K562 (cell line): ENCODE results near the gene GOLGA2. TPM values are rescaled to one million over a fixed set of nuclear protein-coding genes. Genes with fewer than 3 reads are reported as not detected.
"Not testable (repeated sequence)": the region's sequence is repeated elsewhere in the genome, so short reads cannot be mapped to it uniquely, and the experiment has no call there.

ENCODE experiments used
- ATAC-seq: fragments of 200-7000 bp; cut with Tn5 transposase; 3 replicates; pipeline ENCODE4 v1.9.1; 2020; ENCODE audit warnings: moderate library complexity
- BruUV-seq: library from RNA; stranded (reverse); fragments of 400-500 nt; replicated peaks from 2 replicates; lab custom pipeline; 2021; lab: Mats Ljungman, UMichigan
- CTCF ChIA-PET: fragments of 300-600 bp; formaldehyde crosslinking; extraction: SDS; loops from one replicate; lab custom pipeline; 2021; ENCODE audit warnings: low intra/inter-chr PET ratio; lab: Yijun Ruan, JAX
- POLR2A ChIA-PET: fragments of 300-600, 350-650 bp; sonication (Branson Sonifier 250); formaldehyde crosslinking; extraction: SDS; loops from one replicate; lab custom pipeline; 2021; ENCODE audit warnings: antibody characterized with exemption, inconsistent platforms; lab: Yijun Ruan, JAX
- DNase-seq, 4 experiments: peaks; one replicate each; pipeline versions ENCODE4 v3.0.0 to v3.0.0-alpha.2; 2011 to 2018; ENCODE audit warnings: low spot score in 3 of 4, mixed read lengths in 3 of 4; ENCODE audit errors: extremely low read depth in 1 of 4
- FAIRE-seq: peaks from 2 replicates; lab custom pipeline; 2011; peaks lifted over from hg19 to GRCh38; lab: Jason Lieb, UNC
- H2AFZ ChIP-seq: 2 replicates; pipeline ENCODE4 v1.6.0; 2011; ENCODE audit warnings: low read depth, low read length, control low read depth, inconsistent platforms
- H3K27ac ChIP-seq: fragments of 200-600 bp; 3 replicates; pipeline ENCODE4 v1.8.0; 2011; ENCODE audit warnings: low read depth, mild to moderate bottlenecking, control low read depth, inconsistent platforms, low read length, moderate library complexity, mixed read lengths; ENCODE audit errors: extremely low read depth
- H3K27me3 ChIP-seq, 2 experiments: fragments of 300-600 bp in 1 of 2; 2 replicates in 1 of 2; 3 replicates in 1 of 2; pipeline versions ENCODE4 v1.6.0 to v1.8.0; 2011; ENCODE audit warnings: inconsistent platforms in 2 of 2, low read length in 2 of 2, mild to moderate bottlenecking in 1 of 2, mixed read lengths in 1 of 2, moderate library complexity in 1 of 2; ENCODE audit not compliant: control insufficient read depth in 2 of 2, insufficient read depth in 2 of 2
- H3K36me3 ChIP-seq: fragments of 300-600 bp; 3 replicates; pipeline ENCODE4 v1.8.0; 2011; ENCODE audit warnings: mild to moderate bottlenecking, low read length, inconsistent platforms; ENCODE audit not compliant: control insufficient read depth, insufficient read depth
- H3K4me1 ChIP-seq, 2 experiments: fragments of 200-600 bp in 1 of 2; replicated peaks in 1 of 2; 2 replicates in 1 of 2; 3 replicates in 1 of 2; pipeline versions ENCODE4 v1.5.1 to v1.8.0; 2011; ENCODE audit warnings: inconsistent platforms in 2 of 2, low read length in 2 of 2, mild to moderate bottlenecking in 1 of 2, mixed read lengths in 1 of 2, moderate library complexity in 1 of 2; ENCODE audit not compliant: control insufficient read depth in 2 of 2, insufficient read depth in 2 of 2
- H3K4me2 ChIP-seq: 2 replicates; pipeline ENCODE4 v1.6.1; 2011; ENCODE audit warnings: low read length, control low read depth, inconsistent platforms, mixed read lengths; ENCODE audit not compliant: insufficient read depth
- H3K4me3 ChIP-seq: fragments of 200-600 bp; sonication (generic), shearing (Covaris generic); 2 replicates; pipeline ENCODE4 v1.5.1; 2016; ENCODE audit warnings: control low read depth, inconsistent platforms
- H3K79me2 ChIP-seq: fragments of 200-600 bp; 3 replicates; pipeline ENCODE4 v1.8.0; 2011; ENCODE audit warnings: low read length, inconsistent platforms; ENCODE audit not compliant: control insufficient read depth, insufficient read depth
- H3K9ac ChIP-seq, 2 experiments: 2 replicates each; pipeline versions ENCODE4 v1.6.0 to v1.6.1; 2011; ENCODE audit warnings: low read depth in 2 of 2, low read length in 2 of 2, control low read depth in 1 of 2, inconsistent platforms in 1 of 2, mild to moderate bottlenecking in 1 of 2, mixed read lengths in 1 of 2; ENCODE audit not compliant: insufficient read depth in 1 of 2
- H3K9me1 ChIP-seq: one replicate; pipeline ENCODE4 v1.6.0; 2011; ENCODE audit warnings: inconsistent platforms, mild to moderate bottlenecking, low read length, moderate library complexity; ENCODE audit not compliant: control insufficient read depth, insufficient read depth
- H3K9me3 ChIP-seq: replicated peaks from 2 replicates; pipeline ENCODE4 v1.5.1; 2011; ENCODE audit warnings: low read depth, low read length, inconsistent platforms; ENCODE audit not compliant: control insufficient read depth, insufficient read depth
- H4K20me1 ChIP-seq: replicated peaks from 2 replicates; pipeline ENCODE4 v1.6.1; 2011; ENCODE audit warnings: low read length, inconsistent platforms, mixed read lengths; ENCODE audit not compliant: control insufficient read depth, insufficient read depth
- ARID4B ChIP-seq: sonication (generic); formaldehyde crosslinking; IDR thresholded peaks from 2 replicates; pipeline ENCODE4 v1.8.0; 2022; ENCODE audit warnings: mild to moderate bottlenecking, missing genetic modification reagents
- CREB1 ChIP-seq, 2 experiments: sonication (generic) in 1 of 2; formaldehyde crosslinking in 1 of 2; IDR thresholded peaks; 2 replicates each; pipeline versions ENCODE4 v1.6.1 to v1.8.0; 2012 to 2022; ENCODE audit warnings: inconsistent platforms in 1 of 2, mild to moderate bottlenecking in 1 of 2, missing genetic modification reagents in 1 of 2, moderate library complexity in 1 of 2
- FOXP1 ChIP-seq: sonication (generic); formaldehyde crosslinking; IDR thresholded peaks from 2 replicates; pipeline ENCODE4 v1.8.0; 2022; ENCODE audit warnings: mild to moderate bottlenecking, missing genetic modification reagents
- MAX ChIP-seq: sonication (generic); formaldehyde crosslinking; IDR thresholded peaks from 2 replicates; pipeline ENCODE4 v1.9.0; 2022; ENCODE audit warnings: mild to moderate bottlenecking, missing genetic modification reagents
- TFAP4 ChIP-seq: sonication (generic); formaldehyde crosslinking; IDR thresholded peaks from 2 replicates; pipeline ENCODE4 v1.8.0; 2022; ENCODE audit warnings: missing genetic modification reagents, mild to moderate bottlenecking, moderate library complexity, borderline replicate concordance
- TGIF2 ChIP-seq: sonication (generic); formaldehyde crosslinking; IDR thresholded peaks from 2 replicates; pipeline ENCODE4 v1.8.1; 2022; ENCODE audit warnings: mild to moderate bottlenecking, missing genetic modification reagents, moderate library complexity
- WGBS: fragments of 100-300 bp; shearing (Covaris generic); methylation state at CpG from one replicate; pipeline ENCODE4 v1.1.6; 2016; ENCODE audit warnings: low coverage, mixed read lengths; ENCODE audit not compliant: insufficient coverage; ENCODE audit errors: missing lambda C conversion rate; 5-methylcytosine and 5-hydroxymethylcytosine counted together
- in situ Hi-C: fragments of 300-500 bp; cut with MboI; formaldehyde crosslinking; loops from 4 replicates; pipeline ENCODE4 v1.15.0; 2018; ENCODE audit warnings: inconsistent platforms, mixed read lengths
- intact Hi-C: fragments of 100-400 bp; cut with micrococcal nuclease; formaldehyde crosslinking; loops from 2 replicates; pipeline ENCODE4 v1.14.2; 2022
- polyA plus RNA-seq, 8 experiments: library from polyadenylated mRNA; depleted of rRNA in 4 of 8; stranded (reverse) in 5 of 8; unstranded in 3 of 8; fragments of >200 nt; fragmentation: Nextera tagmentation in 2 of 8; fragmentation: Illumina TruSeq in 1 of 8; extraction: Ambion mirVana in 2 of 8; extraction: Trizol in 1 of 8; gene quantifications; 2 replicates each; pipeline versions ENCODE4 v1.2.1 to v1.2.3, GENCODE V29; 2011 to 2014; ENCODE audit warnings: inconsistent platforms in 1 of 8, missing spikeins in 1 of 8
- total RNA-seq, 7 experiments: library from RNA; depleted of rRNA in 6 of 7; stranded (reverse); fragments of >200 nt in 6 of 7; fragmentation: Illumina TruSeq in 2 of 7; extraction: Trizol in 2 of 7; gene quantifications; 2 replicates each; pipeline versions ENCODE4 v1.2.1 to v1.2.3, GENCODE V29; 2011 to 2021; ENCODE audit warnings: low replicate concordance in 1 of 7

Gene GOLGA2
- total and polyA plus RNA-seq, 9 of the 15 experiments (the other 6 are each of a cell fraction or from before 2014, with no cell fraction given): 15.7 to 138 (median 76.0) TPM

GRCh38 chr9:128230897-128231296 lies 44.9 kb downstream of the GOLGA2 start:
- intact Hi-C loops, in situ Hi-C loops: not testable (repeated sequence)
- WGBS: 32% methylated on average over 6 of the region's 7 CpGs

More at GRCh38 chr9:128230897-128231296, 44.9 kb downstream of the GOLGA2 start:
- H3K4me3 ChIP-seq; BruUV-seq; FAIRE-seq; H4K20me1 ChIP-seq; H3K9me1 ChIP-seq; H3K4me2 ChIP-seq; ATAC-seq; DNase-seq; H3K36me3 ChIP-seq; H3K9ac ChIP-seq; H3K79me2 ChIP-seq; H2AFZ ChIP-seq; H3K27ac ChIP-seq; H3K9me3 ChIP-seq; CTCF ChIA-PET; TF ChIP-seq CREB1 (IDR thresholded peaks at IDR 0.05): not testable (repeated sequence)
- Histone ChIP-seq H3K4me1 (peaks cover 0 to 21% of the 10 kb centered on the region in 2 experiments; a peak in 2 of 5 replicates), H3K27me3 (peaks cover 26 to 41% of the 10 kb centered on the region in 2 experiments)
- POLR2A ChIA-PET: interaction anchor here (0.7 to 0.9 kb wide), 2 partner anchors 9 to 28 kb away, joined by 3 read pairs; no protein-coding TSS in a partner anchor
- TF ChIP-seq CREB1 (CRISPR knock-in tag; IDR thresholded peaks at IDR 0.05) (0 out of 2 replicates have a peak, but pooled peaks have one; percentile 6), MAX (CRISPR knock-in tag) (0 out of 2 replicates have a peak, but pooled peaks have one; percentile 47), ARID4B (CRISPR knock-in tag) (peak; percentile 55; the same call in 1 of the 2 replicates), FOXP1 (CRISPR knock-in tag) (0 out of 2 replicates have a peak, but pooled peaks have one; percentile 51), TGIF2 (CRISPR knock-in tag) (0 out of 2 replicates have a peak, but pooled peaks have one; percentile 31), TFAP4 (CRISPR knock-in tag) (0 out of 2 replicates have a peak, but pooled peaks have one; percentile 14)
